Activated naive CD4-positive, alpha-beta T cell treated with anti-CD3 and anti-CD28 coated beads, Interleukin-2, amount 50 U/mL, for 24 hours (primary cell): ENCODE data around the gene TBC1D17.
A peak's percentile ranks its signal among the peaks of the same experiment; 100 is the strongest.

ENCODE experiments used
- H3K27ac Mint-ChIP-seq: one replicate; pipeline ENCODE4 v1.8.0; 2021; ENCODE audit warnings: mild to moderate bottlenecking, mixed read lengths
- H3K27me3 Mint-ChIP-seq: one replicate; pipeline ENCODE4 v1.8.0; 2021; ENCODE audit warnings: mixed read lengths
- H3K36me3 Mint-ChIP-seq: one replicate; pipeline ENCODE4 v1.8.0; 2021; ENCODE audit warnings: mixed read lengths
- H3K4me1 Mint-ChIP-seq: one replicate; pipeline ENCODE4 v1.8.0; 2021; ENCODE audit warnings: mixed read lengths
- H3K4me3 Mint-ChIP-seq: one replicate; pipeline ENCODE4 v1.8.0; 2021; ENCODE audit warnings: mild to moderate bottlenecking, mixed read lengths
- H3K9me3 Mint-ChIP-seq: one replicate; pipeline ENCODE4 v1.8.0; 2021; ENCODE audit warnings: mixed read lengths

TBC1D17 gene

GRCh38 chr19:49875857-49876421 lies 1.6 kb upstream of the TBC1D17 start:
- H3K36me3 Mint-ChIP-seq = no peaks in the 10 kb centered on the region
- H3K27me3 Mint-ChIP-seq = no peaks in the 10 kb centered on the region
- no peaks in the 10 kb centered on the region for H3K9me3 Mint-ChIP-seq
- H3K27ac Mint-ChIP-seq = no peak overlapping the region
- peaks cover 30% of the 10 kb centered on the region for H3K4me1 Mint-ChIP-seq
- no peak overlapping the region for H3K4me3 Mint-ChIP-seq

- Mint-ChIP-seq H3K36me3 (no peaks in the 10 kb centered on the region), H3K4me3 (no peak overlapping the region), H3K27ac (no peak overlapping the region), H3K27me3 (no peaks in the 10 kb centered on the region), H3K4me1 (peaks cover 30% of the 10 kb centered on the region), H3K9me3 (no peaks in the 10 kb centered on the region)
These were observed 981 bp upstream of the TBC1D17 start for GRCh38 chr19:49876422-49877019.

GRCh38 chr19:49877879-49878743 lies 609 bp downstream of the TBC1D17 start:
- H3K9me3 Mint-ChIP-seq = no peaks in the 10 kb centered on the region
- H3K27ac Mint-ChIP-seq = peak overlapping the region; percentile 94
- peaks cover 26% of the 10 kb centered on the region for H3K4me1 Mint-ChIP-seq
- H3K4me3 Mint-ChIP-seq = no peak overlapping the region
- H3K27me3 Mint-ChIP-seq = no peaks in the 10 kb centered on the region
- peaks cover under 1% of the 10 kb centered on the region for H3K36me3 Mint-ChIP-seq

GRCh38 chr19:49878744-49879070 lies 1.2 kb downstream of the TBC1D17 start:
- H3K4me1 Mint-ChIP-seq = peaks cover 26% of the 10 kb centered on the region
- H3K27me3 Mint-ChIP-seq = no peaks in the 10 kb centered on the region
- peaks cover 2% of the 10 kb centered on the region for H3K36me3 Mint-ChIP-seq
- H3K9me3 Mint-ChIP-seq = no peaks in the 10 kb centered on the region
- peak overlapping the region; percentile 30 for H3K27ac Mint-ChIP-seq
- H3K4me3 Mint-ChIP-seq = no peak overlapping the region

- Mint-ChIP-seq H3K9me3 (no peaks in the 10 kb centered on the region), H3K4me3 (no peak overlapping the region), H3K36me3 (peaks cover 3% of the 10 kb centered on the region), H3K4me1 (peaks cover 26% of the 10 kb centered on the region), H3K27me3 (no peaks in the 10 kb centered on the region), H3K27ac (no peak overlapping the region)
These were observed 1.9 kb downstream of the TBC1D17 start for GRCh38 chr19:49879243-49879963.

- peaks cover 4% of the 10 kb centered on the region for H3K36me3 Mint-ChIP-seq
These were observed 2.8 kb downstream of the TBC1D17 start for GRCh38 chr19:49880162-49880869.

DNA sequence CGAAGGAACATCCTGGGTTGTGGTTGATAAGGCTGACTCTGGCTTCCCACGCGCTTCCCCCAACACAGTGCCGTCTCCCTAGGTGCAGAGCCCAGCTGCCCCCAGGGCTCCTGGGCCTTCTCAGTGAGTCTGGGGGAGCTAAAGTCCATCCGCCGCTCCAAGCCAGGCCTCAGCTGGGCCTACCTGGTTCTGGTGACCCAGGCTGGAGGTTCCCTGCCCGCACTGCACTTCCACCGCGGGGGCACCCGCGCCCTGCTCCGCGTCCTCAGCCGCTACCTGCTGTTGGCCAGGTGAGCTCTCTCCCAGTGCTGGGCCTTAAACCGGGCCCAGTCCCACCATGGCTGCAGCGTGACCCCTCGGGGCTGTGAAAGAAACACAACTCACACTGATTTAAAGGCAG lies 3.7 kb downstream of the TBC1D17 start:
- Mint-ChIP-seq H3K9me3 (no peaks in the 10 kb centered on the region), H3K4me1 (peaks cover 15% of the 10 kb centered on the region), H3K27ac (no peak overlapping the region), H3K4me3 (no peak overlapping the region), H3K27me3 (no peaks in the 10 kb centered on the region), H3K36me3 (peaks cover 4% of the 10 kb centered on the region)

More at GRCh38 chr19:49880162-49880869, 2.8 kb downstream of the TBC1D17 start:
- H3K27ac Mint-ChIP-seq = no peak overlapping the region
- H3K4me1 Mint-ChIP-seq = peaks cover 21% of the 10 kb centered on the region
- no peak overlapping the region for H3K4me3 Mint-ChIP-seq
- H3K27me3 Mint-ChIP-seq = no peaks in the 10 kb centered on the region
- H3K9me3 Mint-ChIP-seq = no peaks in the 10 kb centered on the region

- no peak overlapping the region for H3K27ac Mint-ChIP-seq
- H3K9me3 Mint-ChIP-seq = no peaks in the 10 kb centered on the region
- peaks cover 15% of the 10 kb centered on the region for H3K4me1 Mint-ChIP-seq
- peaks cover 4% of the 10 kb centered on the region for H3K36me3 Mint-ChIP-seq
- no peaks in the 10 kb centered on the region for H3K27me3 Mint-ChIP-seq
- no peak overlapping the region for H3K4me3 Mint-ChIP-seq
These were observed 4.3 kb downstream of the TBC1D17 start for GRCh38 chr19:49881672-49882394.

- H3K4me1 Mint-ChIP-seq = peaks cover 15% of the 10 kb centered on the region
- H3K36me3 Mint-ChIP-seq = peaks cover 4% of the 10 kb centered on the region
- no peaks in the 10 kb centered on the region for H3K9me3 Mint-ChIP-seq
- no peaks in the 10 kb centered on the region for H3K27me3 Mint-ChIP-seq
- H3K4me3 Mint-ChIP-seq = no peak overlapping the region
- no peak overlapping the region for H3K27ac Mint-ChIP-seq
These were observed 5.1 kb downstream of the TBC1D17 start for GRCh38 chr19:49882643-49883042.

- Mint-ChIP-seq H3K36me3 (peaks cover 4% of the 10 kb centered on the region), H3K4me1 (peaks cover 13% of the 10 kb centered on the region), H3K27ac (no peak overlapping the region)
These were observed 5.6 kb downstream of the TBC1D17 start for GRCh38 chr19:49883094-49883493.

DNA sequence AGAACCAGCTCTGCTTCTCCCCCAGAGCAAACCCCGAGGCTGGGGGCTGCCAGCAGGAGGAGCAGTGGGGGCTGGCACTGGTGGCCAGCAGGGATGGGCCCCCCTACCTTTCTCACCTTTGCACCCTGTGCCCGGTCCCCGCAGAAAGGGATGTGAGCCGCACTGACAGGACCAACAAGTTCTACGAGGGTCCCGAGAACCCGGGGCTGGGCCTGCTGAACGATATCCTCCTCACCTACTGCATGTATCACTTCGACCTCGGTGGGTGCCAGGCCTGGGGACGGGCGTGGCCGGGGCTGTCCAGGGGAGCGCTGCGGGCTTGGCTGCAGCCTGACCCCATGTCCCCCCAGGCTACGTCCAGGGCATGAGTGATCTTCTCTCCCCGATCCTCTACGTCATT lies 6.6 kb downstream of the TBC1D17 start:
- no peaks in the 10 kb centered on the region for H3K9me3 Mint-ChIP-seq
- peaks cover 4% of the 10 kb centered on the region for H3K36me3 Mint-ChIP-seq
- H3K4me3 Mint-ChIP-seq = no peak overlapping the region
- H3K27ac Mint-ChIP-seq = no peak overlapping the region
- H3K27me3 Mint-ChIP-seq = no peaks in the 10 kb centered on the region
- peaks cover 3% of the 10 kb centered on the region for H3K4me1 Mint-ChIP-seq

More at GRCh38 chr19:49883094-49883493, 5.6 kb downstream of the TBC1D17 start:
- Mint-ChIP-seq H3K4me3 (no peak overlapping the region), H3K9me3 (no peaks in the 10 kb centered on the region), H3K27me3 (no peaks in the 10 kb centered on the region)

DNA sequence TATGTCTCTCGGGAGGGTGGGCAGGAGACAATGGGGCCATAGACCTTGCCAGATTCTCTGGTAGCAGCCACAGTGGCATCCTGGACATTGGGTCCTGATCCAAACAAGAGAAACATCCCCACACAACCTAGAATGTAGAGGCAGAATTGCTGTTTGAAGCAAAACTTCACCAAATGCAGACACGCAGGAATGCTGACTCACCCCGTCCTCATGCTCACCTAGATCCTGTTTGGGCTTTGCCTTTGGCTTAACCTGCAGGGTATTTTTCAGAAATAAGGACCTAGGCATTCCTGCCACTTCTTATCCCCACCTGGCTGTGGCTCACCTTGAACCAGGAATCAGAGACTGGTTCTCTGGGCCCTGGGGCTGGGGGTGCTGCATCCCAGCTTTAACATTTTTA lies 7.3 kb downstream of the TBC1D17 start:
- Mint-ChIP-seq H3K4me1 (no peaks in the 10 kb centered on the region), H3K27ac (no peak overlapping the region), H3K9me3 (no peaks in the 10 kb centered on the region), H3K36me3 (peaks cover 4% of the 10 kb centered on the region), H3K4me3 (no peak overlapping the region), H3K27me3 (no peaks in the 10 kb centered on the region)

DNA sequence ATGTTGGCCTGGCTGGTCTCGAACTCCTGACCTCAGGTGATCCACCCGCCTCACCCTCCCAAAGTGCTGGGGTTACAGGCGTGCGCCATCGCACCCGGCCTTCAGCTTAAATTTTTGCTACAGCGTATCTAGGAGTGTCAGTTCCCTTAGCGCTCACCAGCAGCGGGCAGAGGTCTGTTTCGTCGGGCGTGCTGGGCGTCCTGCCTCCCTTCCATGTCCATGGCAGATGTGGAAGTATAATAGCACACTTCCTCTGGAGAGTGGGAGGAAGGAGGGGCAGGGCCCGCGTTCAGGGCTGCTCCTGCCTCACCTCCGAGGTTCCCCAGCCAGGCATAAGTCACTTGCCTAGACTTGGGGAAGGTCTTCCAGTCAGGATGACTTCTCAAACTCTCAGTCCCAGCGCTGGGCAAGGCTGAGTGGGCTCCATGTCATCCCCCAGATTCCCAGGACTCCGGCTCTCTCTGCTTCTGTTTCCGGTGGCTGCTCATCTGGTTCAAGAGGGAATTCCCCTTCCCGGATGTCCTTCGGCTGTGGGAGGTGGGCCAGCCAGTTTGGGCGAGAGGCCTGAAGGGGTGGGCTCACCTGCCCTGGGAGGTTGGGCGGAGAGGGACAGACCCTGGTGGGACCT lies 9.6 kb downstream of the TBC1D17 start:
- Mint-ChIP-seq H3K4me3 (no peak overlapping the region), H3K27me3 (no peaks in the 10 kb centered on the region), H3K36me3 (peaks cover 4% of the 10 kb centered on the region), H3K4me1 (peaks cover 3% of the 10 kb centered on the region), H3K9me3 (no peaks in the 10 kb centered on the region), H3K27ac (no peak overlapping the region)

- peaks cover 4% of the 10 kb centered on the region for H3K36me3 Mint-ChIP-seq
- no peaks in the 10 kb centered on the region for H3K27me3 Mint-ChIP-seq
- no peak overlapping the region for H3K4me3 Mint-ChIP-seq
- H3K4me1 Mint-ChIP-seq = peaks cover 3% of the 10 kb centered on the region
- no peak overlapping the region for H3K27ac Mint-ChIP-seq
- H3K9me3 Mint-ChIP-seq = no peaks in the 10 kb centered on the region
These were observed 10.4 kb downstream of the TBC1D17 start for GRCh38 chr19:49887665-49888509.
